ENCODE measurements around the gene RAI1. TPM values are rescaled to one million over a fixed set of nuclear protein-coding genes. Genes with fewer than 3 reads are reported as not detected.

RAI1 gene
- total and polyA plus RNA-seq, 2 of the 13 experiments (the other 11 are each of a cell fraction or from before 2014, with no cell fraction given): 3.4 to 5.2 TPM

- TF ChIP-seq CREBL2 (CRISPR knock-in tag; IDR thresholded peaks at IDR 0.05; ENCODE audit: borderline replicate concordance) (no peak), ZSCAN25 (CRISPR knock-in tag; IDR thresholded peaks at IDR 0.05) (peak; percentile 72), ELF4 (CRISPR knock-in tag; IDR thresholded peaks at IDR 0.05; ENCODE audit: borderline replicate concordance) (0 out of 2 replicates have a peak, but pooled peaks have one; percentile 60), ZNF260 (CRISPR knock-in tag; IDR thresholded peaks at IDR 0.05; ENCODE audit: borderline replicate concordance, low read depth) (no peak), FLYWCH1 (CRISPR knock-in tag; IDR thresholded peaks at IDR 0.05) (0 out of 2 replicates have a peak, but pooled peaks have one; percentile 58), RFXAP (CRISPR knock-in tag; IDR thresholded peaks at IDR 0.05; ENCODE audit: borderline replicate concordance) (no peak; the same call in 1 of the 2 replicates), ZNF616 (CRISPR knock-in tag; IDR thresholded peaks at IDR 0.05; ENCODE audit: low read depth) (no peak), ZFP62 (CRISPR knock-in tag; IDR thresholded peaks at IDR 0.05) (no peak), PTBP1 (IDR thresholded peaks at IDR 0.05; ENCODE audit: low read depth, low read length, poor library complexity, severe bottlenecking) (no peak), HNRNPL (IDR thresholded peaks at IDR 0.05; ENCODE audit: low read depth, low read length) (0 out of 2 replicates have a peak, but pooled peaks have one; percentile 74), ZNF280D (CRISPR knock-in tag; IDR thresholded peaks at IDR 0.05) (0 out of 2 replicates have a peak, but pooled peaks have one; percentile 51), ZNF724P (CRISPR knock-in tag; IDR thresholded peaks at IDR 0.05; ENCODE audit: borderline replicate concordance) (no peak; the same call in 1 of the 2 replicates)
- TF ChIP-seq, protein P1, sequence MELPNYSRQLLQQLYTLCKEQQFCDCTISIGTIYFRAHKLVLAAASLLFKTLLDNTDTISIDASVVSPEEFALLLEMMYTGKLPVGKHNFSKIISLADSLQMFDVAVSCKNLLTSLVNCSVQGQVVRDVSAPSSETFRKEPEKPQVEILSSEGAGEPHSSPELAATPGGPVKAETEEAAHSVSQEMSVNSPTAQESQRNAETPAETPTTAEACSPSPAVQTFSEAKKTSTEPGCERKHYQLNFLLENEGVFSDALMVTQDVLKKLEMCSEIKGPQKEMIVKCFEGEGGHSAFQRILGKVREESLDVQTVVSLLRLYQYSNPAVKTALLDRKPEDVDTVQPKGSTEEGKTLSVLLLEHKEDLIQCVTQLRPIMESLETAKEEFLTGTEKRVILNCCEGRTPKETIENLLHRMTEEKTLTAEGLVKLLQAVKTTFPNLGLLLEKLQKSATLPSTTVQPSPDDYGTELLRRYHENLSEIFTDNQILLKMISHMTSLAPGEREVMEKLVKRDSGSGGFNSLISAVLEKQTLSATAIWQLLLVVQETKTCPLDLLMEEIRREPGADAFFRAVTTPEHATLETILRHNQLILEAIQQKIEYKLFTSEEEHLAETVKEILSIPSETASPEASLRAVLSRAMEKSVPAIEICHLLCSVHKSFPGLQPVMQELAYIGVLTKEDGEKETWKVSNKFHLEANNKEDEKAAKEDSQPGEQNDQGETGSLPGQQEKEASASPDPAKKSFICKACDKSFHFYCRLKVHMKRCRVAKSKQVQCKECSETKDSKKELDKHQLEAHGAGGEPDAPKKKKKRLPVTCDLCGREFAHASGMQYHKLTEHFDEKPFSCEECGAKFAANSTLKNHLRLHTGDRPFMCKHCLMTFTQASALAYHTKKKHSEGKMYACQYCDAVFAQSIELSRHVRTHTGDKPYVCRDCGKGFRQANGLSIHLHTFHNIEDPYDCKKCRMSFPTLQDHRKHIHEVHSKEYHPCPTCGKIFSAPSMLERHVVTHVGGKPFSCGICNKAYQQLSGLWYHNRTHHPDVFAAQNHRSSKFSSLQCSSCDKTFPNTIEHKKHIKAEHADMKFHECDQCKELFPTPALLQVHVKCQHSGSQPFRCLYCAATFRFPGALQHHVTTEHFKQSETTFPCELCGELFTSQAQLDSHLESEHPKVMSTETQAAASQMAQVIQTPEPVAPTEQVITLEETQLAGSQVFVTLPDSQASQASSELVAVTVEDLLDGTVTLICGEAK (IDR thresholded peaks at IDR 0.05): no peak
- TF ChIP-seq, protein P1 (CRISPR knock-in tag; IDR thresholded peaks at IDR 0.05): no peak
Observed at GRCh38 chr17:17839791-17840707, 158.8 kb downstream of the RAI1 start (continued).

Measured in HepG2 (cell line).